Activated T-cell treated with anti-CD3 and anti-CD28 coated beads, Interleukin-2, amount 50 U/mL, for 48 hours (primary cell): ENCODE data around the gene RFTN1.

Experiments
- DNase-seq, 2 experiments: peaks; one replicate each; pipeline ENCODE4 v3.0.0-alpha.2; 2020

The RFTN1 gene

GRCh38 chr3:16428612-16429011 lies 84.9 kb downstream of the RFTN1 start:
- no peak for DNase-seq

- DNase-seq: no peak
These were observed 86.2 kb downstream of the RFTN1 start for GRCh38 chr3:16427103-16427965.

- DNase-seq: no peak
These were observed 86.8 kb downstream of the RFTN1 start for GRCh38 chr3:16426665-16427064.

GRCh38 chr3:16426029-16426400 lies 87.5 kb downstream of the RFTN1 start:
- no peak for DNase-seq

- DNase-seq: no peak
These were observed 88.0 kb downstream of the RFTN1 start for GRCh38 chr3:16425398-16426028.

- no peak for DNase-seq
These were observed 89.4 kb downstream of the RFTN1 start for GRCh38 chr3:16423947-16424673.

GRCh38 chr3:16423298-16423697 lies 90.2 kb downstream of the RFTN1 start:
- DNase-seq: no peak

- DNase-seq: no peak
These were observed 93.8 kb downstream of the RFTN1 start for GRCh38 chr3:16419640-16420241.

GRCh38 chr3:16417945-16418739 lies 95.4 kb downstream of the RFTN1 start:
- DNase-seq: no peak

GRCh38 chr3:16415911-16416476 lies 97.5 kb downstream of the RFTN1 start:
- DNase-seq: no peak

GRCh38 chr3:16413321-16413720 lies 100.2 kb downstream of the RFTN1 start:
- no peak for DNase-seq

GRCh38 chr3:16412192-16412800 lies 101.2 kb downstream of the RFTN1 start:
- no peak for DNase-seq

- no peak for DNase-seq
These were observed 102.1 kb downstream of the RFTN1 start for GRCh38 chr3:16411441-16411840.

GRCh38 chr3:16410659-16411058 lies 102.8 kb downstream of the RFTN1 start:
- no peak for DNase-seq

- DNase-seq: no peak
These were observed 104.5 kb downstream of the RFTN1 start for GRCh38 chr3:16409032-16409431.

GRCh38 chr3:16407366-16407765 lies 106.1 kb downstream of the RFTN1 start:
- DNase-seq: no peak

GRCh38 chr3:16406579-16406978 lies 106.9 kb downstream of the RFTN1 start:
- no peak for DNase-seq

- DNase-seq: no peak
These were observed 107.3 kb downstream of the RFTN1 start for GRCh38 chr3:16406166-16406565.

- DNase-seq: no peak
These were observed 109.1 kb downstream of the RFTN1 start for GRCh38 chr3:16404349-16404895.

GRCh38 chr3:16402451-16402850 lies 111.0 kb downstream of the RFTN1 start:
- DNase-seq: no peak

- no peak for DNase-seq
These were observed 112.2 kb downstream of the RFTN1 start for GRCh38 chr3:16401273-16401672.
